ENCODE measurements around the gene RBSN. TPM values are rescaled to one million over a fixed set of nuclear protein-coding genes. Genes with fewer than 3 reads are reported as not detected.

Gene RBSN
- total and polyA plus RNA-seq, 9 donors: 13.5 to 36.5 (median 31.1) TPM

- Histone ChIP-seq H3K27ac (no peak overlapping the region), H3K4me1 (ENCODE audit: insufficient read depth) (no peaks in the 10 kb centered on the region), H3K36me3 (no peaks in the 10 kb centered on the region), H3K9me3 (no peaks in the 10 kb centered on the region), H3K27me3 (no peaks in the 10 kb centered on the region), H3K4me3 (no peak overlapping the region)
- intact Hi-C loops (cut with DNase I): no loop called here
- DNase-seq: no peak
- WGBS, 3 donors: 70 to 81% (median 76%) methylated on average over 4 of the region's 4 CpGs
- TF ChIP-seq EP300 (IDR thresholded peaks at IDR 0.05): no peak
- TF ChIP-seq POLR2A (IDR thresholded peaks at IDR 0.05): no peak
- TF ChIP-seq CTCF (IDR thresholded peaks at IDR 0.05): no peak
These were observed 11.3 kb upstream of the RBSN start for GRCh38 chr3:15110206-15110605.

GRCh38 chr3:15108869-15109268 lies 9.9 kb upstream of the RBSN start:
- Histone ChIP-seq H3K4me1 (ENCODE audit: insufficient read depth) (no peaks in the 10 kb centered on the region), H3K36me3 (no peaks in the 10 kb centered on the region), H3K9me3 (no peaks in the 10 kb centered on the region), H3K4me3 (no peak overlapping the region), H3K27me3 (no peaks in the 10 kb centered on the region), H3K27ac (no peak overlapping the region)
- WGBS, 3 donors: 83 to 85% (median 83%) methylated on average over 4 of the region's 4 CpGs
- TF ChIP-seq POLR2A (IDR thresholded peaks at IDR 0.05) (no peak), EP300 (IDR thresholded peaks at IDR 0.05) (no peak), CTCF (IDR thresholded peaks at IDR 0.05) (no peak)
- intact Hi-C loops (cut with DNase I): no loop called here
- no peak for DNase-seq

GRCh38 chr3:15108082-15108545 lies 9.2 kb upstream of the RBSN start:
- Histone ChIP-seq H3K36me3 (no peaks in the 10 kb centered on the region), H3K27ac (no peak overlapping the region), H3K27me3 (no peaks in the 10 kb centered on the region), H3K9me3 (no peaks in the 10 kb centered on the region), H3K4me1 (ENCODE audit: insufficient read depth) (no peaks in the 10 kb centered on the region), H3K4me3 (no peak overlapping the region)
- DNase-seq: peak; percentile 59 to 80 (median 75)
- TF ChIP-seq EP300 (IDR thresholded peaks at IDR 0.05): no peak
- peak; percentile 43 to 55 (median 47) for TF ChIP-seq CTCF (IDR thresholded peaks at IDR 0.05)
- 8 to 9% (median 8%) methylated on average over 11 of the region's 11 CpGs for WGBS, 3 donors
- intact Hi-C loops (cut with DNase I): no loop called here

- Histone ChIP-seq H3K4me1 (ENCODE audit: insufficient read depth) (no peaks in the 10 kb centered on the region), H3K4me3 (no peak overlapping the region), H3K36me3 (no peaks in the 10 kb centered on the region), H3K27ac (no peak overlapping the region), H3K27me3 (no peaks in the 10 kb centered on the region), H3K9me3 (no peaks in the 10 kb centered on the region)
- TF ChIP-seq EP300 (IDR thresholded peaks at IDR 0.05) (no peak), POLR2A (IDR thresholded peaks at IDR 0.05) (no peak), CTCF (IDR thresholded peaks at IDR 0.05) (no peak)
- intact Hi-C loops (cut with DNase I): no loop called here
- WGBS, 3 donors: 69 to 78% (median 69%) methylated on average over 16 of the region's 16 CpGs
- no peak for DNase-seq
These were observed 8.4 kb upstream of the RBSN start for GRCh38 chr3:15107075-15107947.

Measured in ovary (tissue), 9 donors.